ENCODE results near the gene TBC1D3B. TPM values are rescaled to one million over a fixed set of nuclear protein-coding genes. Genes with fewer than 3 reads are reported as not detected.
"Not testable (repeated sequence)": the region's sequence is repeated elsewhere in the genome, so short reads cannot be mapped to it uniquely, and the experiment has no call there.

Gene TBC1D3B
- polyA plus RNA-seq (2013, experiment 1 of 2) = 3.8 TPM
- 1.8 TPM for polyA plus RNA-seq (2013, experiment 2 of 2)

DNA sequence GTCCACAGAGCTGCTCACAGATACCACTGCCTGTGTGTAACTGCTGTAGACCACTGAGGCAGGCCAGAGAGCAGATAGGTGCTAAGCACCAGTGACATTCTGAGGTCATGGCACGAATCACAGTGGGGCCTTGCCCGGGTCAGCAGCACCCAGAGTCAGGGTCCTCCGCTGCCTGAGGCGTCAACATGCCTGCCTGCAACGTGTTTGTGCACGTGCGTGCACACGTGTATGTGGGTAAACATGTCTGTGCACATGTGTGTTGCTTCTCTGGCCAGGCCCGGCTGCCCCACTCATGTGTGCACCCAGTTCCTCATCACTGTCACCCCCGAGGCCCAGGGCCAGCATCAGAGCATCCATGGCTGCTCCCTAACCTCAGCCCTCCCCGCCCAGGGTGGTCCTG, at the start of gene TBC1D3B:
TSS of gene TBC1D3B (minus strand) at position 101 of the 400 bp plus-strand sequence. CDS start 1,586 bp downstream, outside the sequence.
- not testable (repeated sequence) for H3K4me1 ChIP-seq (ENCODE audit: control insufficient read depth, insufficient read depth, low read length, poor library complexity, severe bottlenecking); H3K27ac ChIP-seq (ENCODE audit: low read depth, low read length, severe bottlenecking); H3K36me3 ChIP-seq (ENCODE audit: control insufficient read depth, insufficient read depth, low read length); H3K9me3 ChIP-seq (ENCODE audit: control insufficient read depth, low read length); H3K4me3 ChIP-seq (ENCODE audit: extremely low read depth, insufficient read depth, low read length, poor library complexity, severe bottlenecking)
- WGBS, 2 experiments (ENCODE audit: insufficient coverage in 2 of 2) = no CpG with 5 or more reads among the region's 11 CpGs

GRCh38 chr17:36222967-36223366, 46.5 kb upstream of the TBC1D3B start:
- WGBS, 2 experiments (ENCODE audit: insufficient coverage in 2 of 2) = 80 to 98% methylated on average over 1 to 6 of the region's 12 CpGs

GRCh38 chr17:36221581-36222100, 45.2 kb upstream of the TBC1D3B start:
- H3K36me3 ChIP-seq (ENCODE audit: control insufficient read depth, insufficient read depth, low read length); H3K4me3 ChIP-seq (ENCODE audit: extremely low read depth, insufficient read depth, low read length, poor library complexity, severe bottlenecking); H3K9me3 ChIP-seq (ENCODE audit: control insufficient read depth, low read length); H3K27ac ChIP-seq (ENCODE audit: low read depth, low read length, severe bottlenecking); H3K4me1 ChIP-seq (ENCODE audit: control insufficient read depth, insufficient read depth, low read length, poor library complexity, severe bottlenecking): not testable (repeated sequence)
- 85 to 92% methylated on average over 2 to 3 of the region's 4 CpGs for WGBS, 2 experiments (ENCODE audit: insufficient coverage in 2 of 2)

More at GRCh38 chr17:36222967-36223366, 46.5 kb upstream of the TBC1D3B start:
- H3K4me3 ChIP-seq (ENCODE audit: extremely low read depth, insufficient read depth, low read length, poor library complexity, severe bottlenecking); H3K9me3 ChIP-seq (ENCODE audit: control insufficient read depth, low read length); H3K36me3 ChIP-seq (ENCODE audit: control insufficient read depth, insufficient read depth, low read length); H3K4me1 ChIP-seq (ENCODE audit: control insufficient read depth, insufficient read depth, low read length, poor library complexity, severe bottlenecking); H3K27ac ChIP-seq (ENCODE audit: low read depth, low read length, severe bottlenecking): not testable (repeated sequence)

GRCh38 chr17:36220737-36221580, 44.5 kb upstream of the TBC1D3B start:
- H3K4me1 ChIP-seq (ENCODE audit: control insufficient read depth, insufficient read depth, low read length, poor library complexity, severe bottlenecking); H3K27ac ChIP-seq (ENCODE audit: low read depth, low read length, severe bottlenecking); H3K36me3 ChIP-seq (ENCODE audit: control insufficient read depth, insufficient read depth, low read length); H3K4me3 ChIP-seq (ENCODE audit: extremely low read depth, insufficient read depth, low read length, poor library complexity, severe bottlenecking); H3K9me3 ChIP-seq (ENCODE audit: control insufficient read depth, low read length): not testable (repeated sequence)
- WGBS, 2 experiments (ENCODE audit: insufficient coverage in 2 of 2) = 60 to 100% methylated on average over 1 to 2 of the region's 3 CpGs

DNA sequence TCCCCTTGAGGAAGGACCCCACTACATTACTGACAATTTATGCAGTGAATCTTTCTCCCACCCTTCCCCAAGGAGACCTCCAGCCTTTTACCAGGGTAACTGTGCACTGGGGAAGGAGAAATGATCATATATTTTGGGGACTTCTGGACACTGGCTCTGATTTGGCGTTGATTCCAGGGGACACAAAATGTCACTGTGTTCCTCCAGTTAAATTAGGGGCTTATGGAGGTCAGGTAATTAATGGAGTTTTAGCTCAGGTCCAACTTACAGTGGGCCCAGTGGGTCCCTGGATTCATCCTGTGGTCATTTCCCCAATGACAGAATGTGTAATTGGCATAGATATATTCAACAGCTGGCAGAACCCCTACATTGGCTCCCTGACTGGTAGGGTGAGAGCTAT, 43.1 kb upstream of the TBC1D3B start:
- H3K4me1 ChIP-seq (ENCODE audit: control insufficient read depth, insufficient read depth, low read length, poor library complexity, severe bottlenecking); H3K27ac ChIP-seq (ENCODE audit: low read depth, low read length, severe bottlenecking); H3K9me3 ChIP-seq (ENCODE audit: control insufficient read depth, low read length); H3K36me3 ChIP-seq (ENCODE audit: control insufficient read depth, insufficient read depth, low read length); H3K4me3 ChIP-seq (ENCODE audit: extremely low read depth, insufficient read depth, low read length, poor library complexity, severe bottlenecking): not testable (repeated sequence)
- 80 to 100% methylated on average over 1 of the region's 1 CpG for WGBS, 2 experiments (ENCODE audit: insufficient coverage in 2 of 2)

DNA sequence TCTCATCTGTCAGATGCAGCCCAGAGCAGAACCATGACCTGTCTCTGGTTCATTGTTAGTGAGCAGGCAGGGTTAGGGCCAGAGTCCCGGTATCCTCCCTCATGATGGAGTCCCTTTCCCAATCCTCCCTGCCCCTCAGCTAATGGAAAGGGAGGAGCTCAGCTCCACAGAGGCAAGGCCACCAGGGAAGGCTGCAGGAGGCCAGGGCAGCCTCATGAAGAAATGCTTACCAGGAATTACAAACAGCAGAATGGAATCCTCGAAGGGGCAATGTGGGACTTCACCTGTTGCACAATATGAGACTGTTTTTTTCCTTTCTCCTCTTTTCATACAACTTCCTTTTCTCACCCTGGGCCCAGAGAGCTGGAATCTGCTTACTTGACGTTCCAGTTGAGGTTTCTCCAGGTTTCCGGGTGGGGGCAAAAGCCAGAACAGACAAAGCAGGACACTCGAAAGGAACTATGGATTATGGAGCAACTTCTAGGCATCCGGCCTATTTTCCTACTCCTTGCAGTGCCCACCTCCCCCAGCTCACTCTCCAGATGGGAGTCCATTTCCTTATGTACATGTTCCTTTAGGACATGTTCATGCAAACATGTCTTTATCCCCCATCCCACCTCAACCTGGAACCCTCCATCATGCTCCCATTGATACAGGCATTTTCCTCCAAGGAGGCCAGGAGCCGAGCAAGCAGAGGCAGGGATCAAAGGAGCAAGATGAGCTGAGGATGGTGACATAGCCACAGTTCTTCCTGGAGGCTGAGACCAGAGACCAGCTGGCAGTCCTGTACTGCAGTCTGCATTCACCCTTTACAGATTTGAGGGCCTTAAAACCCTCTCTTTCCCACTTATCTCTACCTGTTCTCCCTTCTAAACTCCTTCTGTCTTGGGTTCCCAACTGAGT, 39.2 kb upstream of the TBC1D3B start:
- 76 to 81% methylated on average over 3 to 4 of the region's 7 CpGs for WGBS, 2 experiments (ENCODE audit: insufficient coverage in 2 of 2)
- not testable (repeated sequence) for H3K27ac ChIP-seq (ENCODE audit: low read depth, low read length, severe bottlenecking); H3K9me3 ChIP-seq (ENCODE audit: control insufficient read depth, low read length); H3K4me1 ChIP-seq (ENCODE audit: control insufficient read depth, insufficient read depth, low read length, poor library complexity, severe bottlenecking); H3K4me3 ChIP-seq (ENCODE audit: extremely low read depth, insufficient read depth, low read length, poor library complexity, severe bottlenecking); H3K36me3 ChIP-seq (ENCODE audit: control insufficient read depth, insufficient read depth, low read length)

DNA sequence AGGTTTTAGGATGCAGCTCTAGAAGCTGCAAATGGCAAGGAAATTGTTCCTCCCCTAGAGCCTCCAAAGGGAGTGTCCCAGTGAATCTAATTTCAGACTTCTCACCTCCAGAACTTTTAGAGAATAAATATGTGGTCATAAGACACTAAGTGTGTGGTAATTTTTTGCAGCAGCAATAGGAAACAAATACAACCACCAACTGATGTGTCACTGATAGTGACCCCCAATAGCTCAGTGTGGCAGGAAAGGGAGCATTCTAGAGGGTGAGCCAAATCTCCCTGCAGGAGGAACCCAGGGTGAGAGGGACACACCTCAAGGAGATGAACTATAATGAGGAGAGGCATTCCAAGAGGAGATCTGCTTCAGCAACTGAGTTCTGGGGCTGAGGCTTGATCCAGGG, 38.5 kb upstream of the TBC1D3B start:
- H3K4me1 ChIP-seq (ENCODE audit: control insufficient read depth, insufficient read depth, low read length, poor library complexity, severe bottlenecking) = no peaks in the 10 kb centered on the region
- no peak overlapping the region for H3K4me3 ChIP-seq (ENCODE audit: extremely low read depth, insufficient read depth, low read length, poor library complexity, severe bottlenecking)
- no peaks in the 10 kb centered on the region for H3K36me3 ChIP-seq (ENCODE audit: control insufficient read depth, insufficient read depth, low read length)
- no peak overlapping the region for H3K27ac ChIP-seq (ENCODE audit: low read depth, low read length, severe bottlenecking)
- H3K9me3 ChIP-seq (ENCODE audit: control insufficient read depth, low read length) = no peaks in the 10 kb centered on the region

DNA sequence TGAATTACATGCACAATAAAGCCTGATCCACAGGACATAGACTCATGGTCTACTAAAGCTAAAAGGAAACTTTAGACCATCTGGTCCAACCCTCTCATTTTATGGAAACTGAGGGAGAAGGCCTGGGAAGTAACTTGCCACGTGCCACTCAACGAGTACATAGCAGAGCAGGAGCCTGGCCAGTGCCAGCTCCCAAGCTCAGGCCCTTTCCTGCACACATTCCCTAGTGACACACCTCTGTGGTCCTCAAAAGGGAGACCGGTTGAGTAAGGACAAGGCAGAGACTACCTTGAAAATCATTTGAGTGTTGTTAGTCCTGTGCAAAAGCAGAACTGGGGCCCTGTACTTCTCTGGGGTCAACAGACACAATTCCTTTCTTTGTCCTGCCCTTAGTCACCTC, 37.3 kb upstream of the TBC1D3B start:
- H3K4me1 ChIP-seq (ENCODE audit: control insufficient read depth, insufficient read depth, low read length, poor library complexity, severe bottlenecking) = no peaks in the 10 kb centered on the region
- no peak overlapping the region for H3K4me3 ChIP-seq (ENCODE audit: extremely low read depth, insufficient read depth, low read length, poor library complexity, severe bottlenecking)
- H3K36me3 ChIP-seq (ENCODE audit: control insufficient read depth, insufficient read depth, low read length) = no peaks in the 10 kb centered on the region
- 83 to 90% methylated on average over 1 to 2 of the region's 3 CpGs for WGBS, 2 experiments (ENCODE audit: insufficient coverage in 2 of 2)
- H3K27ac ChIP-seq (ENCODE audit: low read depth, low read length, severe bottlenecking) = no peak overlapping the region
- no peaks in the 10 kb centered on the region for H3K9me3 ChIP-seq (ENCODE audit: control insufficient read depth, low read length)

- H3K4me3 ChIP-seq (ENCODE audit: extremely low read depth, insufficient read depth, low read length, poor library complexity, severe bottlenecking) = no peak overlapping the region
- H3K36me3 ChIP-seq (ENCODE audit: control insufficient read depth, insufficient read depth, low read length) = no peaks in the 10 kb centered on the region
- no peaks in the 10 kb centered on the region for H3K9me3 ChIP-seq (ENCODE audit: control insufficient read depth, low read length)
- H3K27ac ChIP-seq (ENCODE audit: low read depth, low read length, severe bottlenecking) = no peak overlapping the region
- WGBS, 2 experiments (ENCODE audit: insufficient coverage in 2 of 2) = 90 to 100% methylated on average over 1 to 2 of the region's 3 CpGs
- no peaks in the 10 kb centered on the region for H3K4me1 ChIP-seq (ENCODE audit: control insufficient read depth, insufficient read depth, low read length, poor library complexity, severe bottlenecking)
These were observed 36.5 kb upstream of the TBC1D3B start for GRCh38 chr17:36212966-36213365.

DNA sequence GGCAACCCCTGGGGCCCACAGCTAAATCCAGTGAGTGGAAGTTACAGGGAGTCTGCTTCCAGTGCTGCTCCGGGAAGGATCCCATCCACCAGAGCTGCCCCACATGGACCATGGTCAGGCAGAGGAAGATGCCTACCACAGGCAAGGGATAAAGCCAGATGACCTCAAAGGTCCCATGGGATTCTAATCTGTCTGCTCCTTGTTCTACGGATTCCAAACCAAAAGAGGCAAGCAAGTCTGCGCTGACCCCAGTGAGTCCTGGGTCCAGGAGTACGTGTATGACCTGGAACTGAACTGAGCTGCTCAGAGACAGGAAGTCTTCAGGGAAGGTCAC, 35.8 kb upstream of the TBC1D3B start:
- Histone ChIP-seq H3K36me3 (ENCODE audit: control insufficient read depth, insufficient read depth, low read length) (no peaks in the 10 kb centered on the region), H3K4me3 (ENCODE audit: extremely low read depth, insufficient read depth, low read length, poor library complexity, severe bottlenecking) (no peak overlapping the region), H3K4me1 (ENCODE audit: control insufficient read depth, insufficient read depth, low read length, poor library complexity, severe bottlenecking) (no peaks in the 10 kb centered on the region), H3K27ac (ENCODE audit: low read depth, low read length, severe bottlenecking) (no peak overlapping the region), H3K9me3 (ENCODE audit: control insufficient read depth, low read length) (no peaks in the 10 kb centered on the region)
- WGBS, 2 experiments (ENCODE audit: insufficient coverage in 2 of 2) = 45 to 62% methylated on average over 3 to 4 of the region's 4 CpGs
